ENCODE measurements around the gene MROH2A.

- TF ChIP-seq CTCF (IDR thresholded peaks at IDR 0.05) (no peak), POLR2A (IDR thresholded peaks at IDR 0.05) (no peak)
These were observed 75.2 kb downstream of the MROH2A start for GRCh38 chr2:233853353-233853752.
